ENCODE results near the gene AGAP1.

AGAP1 gene

GRCh38 chr2:235752846-235753245 is 259.0 kb downstream of the AGAP1 start:
- Histone ChIP-seq H3K4me3 (ENCODE audit: low read length) (no peak overlapping the region), H3K4me1 (ENCODE audit: control insufficient read depth, low read length) (no peaks in the 10 kb centered on the region), H3K9me3 (ENCODE audit: control insufficient read depth, insufficient read depth, low read length) (no peaks in the 10 kb centered on the region), H3K9me2 (replicated peaks; ENCODE audit: control insufficient read depth, low read length) (no peaks in the 10 kb centered on the region), H3K4me2 (ENCODE audit: low read length) (no peak overlapping the region), H3K27me3 (ENCODE audit: control insufficient read depth, low read length) (no peaks in the 10 kb centered on the region; the same call in 1 of the 2 replicates), H3K79me2 (ENCODE audit: control insufficient read depth, low read length) (no peaks in the 10 kb centered on the region), H3K27ac (ENCODE audit: low read depth, low read length) (no peak overlapping the region), H4K20me1 (ENCODE audit: control insufficient read depth, insufficient read depth, low read depth, low read length) (no peaks in the 10 kb centered on the region), H3K36me3 (ENCODE audit: control insufficient read depth, low read length) (no peaks in the 10 kb centered on the region), H3F3A (ENCODE audit: control insufficient read depth, insufficient read depth) (no peaks in the 10 kb centered on the region)
- TF ChIP-seq, protein P1, sequence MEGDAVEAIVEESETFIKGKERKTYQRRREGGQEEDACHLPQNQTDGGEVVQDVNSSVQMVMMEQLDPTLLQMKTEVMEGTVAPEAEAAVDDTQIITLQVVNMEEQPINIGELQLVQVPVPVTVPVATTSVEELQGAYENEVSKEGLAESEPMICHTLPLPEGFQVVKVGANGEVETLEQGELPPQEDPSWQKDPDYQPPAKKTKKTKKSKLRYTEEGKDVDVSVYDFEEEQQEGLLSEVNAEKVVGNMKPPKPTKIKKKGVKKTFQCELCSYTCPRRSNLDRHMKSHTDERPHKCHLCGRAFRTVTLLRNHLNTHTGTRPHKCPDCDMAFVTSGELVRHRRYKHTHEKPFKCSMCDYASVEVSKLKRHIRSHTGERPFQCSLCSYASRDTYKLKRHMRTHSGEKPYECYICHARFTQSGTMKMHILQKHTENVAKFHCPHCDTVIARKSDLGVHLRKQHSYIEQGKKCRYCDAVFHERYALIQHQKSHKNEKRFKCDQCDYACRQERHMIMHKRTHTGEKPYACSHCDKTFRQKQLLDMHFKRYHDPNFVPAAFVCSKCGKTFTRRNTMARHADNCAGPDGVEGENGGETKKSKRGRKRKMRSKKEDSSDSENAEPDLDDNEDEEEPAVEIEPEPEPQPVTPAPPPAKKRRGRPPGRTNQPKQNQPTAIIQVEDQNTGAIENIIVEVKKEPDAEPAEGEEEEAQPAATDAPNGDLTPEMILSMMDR (IDR thresholded peaks at IDR 0.05; ENCODE audit: low read depth, low read length, poor library complexity, severe bottlenecking), result no peak
- TF ChIP-seq EZH2phosphoT487 (IDR thresholded peaks at IDR 0.05; ENCODE audit: borderline replicate concordance, low read length), result no peak

- Histone ChIP-seq H3K27me3 (ENCODE audit: control insufficient read depth, low read length) (no peaks in the 10 kb centered on the region; the same call in 1 of the 2 replicates), H3K4me2 (ENCODE audit: low read length) (no peak overlapping the region), H3K27ac (ENCODE audit: low read depth, low read length) (no peak overlapping the region), H3K4me3 (ENCODE audit: low read length) (no peak overlapping the region), H3K4me1 (ENCODE audit: control insufficient read depth, low read length) (no peaks in the 10 kb centered on the region), H3K9me2 (replicated peaks; ENCODE audit: control insufficient read depth, low read length) (no peaks in the 10 kb centered on the region), H4K20me1 (ENCODE audit: control insufficient read depth, insufficient read depth, low read depth, low read length) (no peaks in the 10 kb centered on the region), H3K9me3 (ENCODE audit: control insufficient read depth, insufficient read depth, low read length) (no peaks in the 10 kb centered on the region), H3K36me3 (ENCODE audit: control insufficient read depth, low read length) (no peaks in the 10 kb centered on the region), H3F3A (ENCODE audit: control insufficient read depth, insufficient read depth) (no peaks in the 10 kb centered on the region), H3K79me2 (ENCODE audit: control insufficient read depth, low read length) (no peaks in the 10 kb centered on the region)
- no peak for TF ChIP-seq EZH2phosphoT487 (IDR thresholded peaks at IDR 0.05; ENCODE audit: borderline replicate concordance, low read length)
- TF ChIP-seq, protein P1 (IDR thresholded peaks at IDR 0.05; ENCODE audit: low read depth, low read length, poor library complexity, severe bottlenecking), result no peak
These were observed 260.7 kb downstream of the AGAP1 start for GRCh38 chr2:235754357-235755207.

GRCh38 chr2:235756491-235756890 is 262.6 kb downstream of the AGAP1 start:
- Histone ChIP-seq H3K4me3 (ENCODE audit: low read length) (no peak overlapping the region), H3K9me3 (ENCODE audit: control insufficient read depth, insufficient read depth, low read length) (no peaks in the 10 kb centered on the region), H3K36me3 (ENCODE audit: control insufficient read depth, low read length) (no peaks in the 10 kb centered on the region), H4K20me1 (ENCODE audit: control insufficient read depth, insufficient read depth, low read depth, low read length) (no peaks in the 10 kb centered on the region), H3F3A (ENCODE audit: control insufficient read depth, insufficient read depth) (no peaks in the 10 kb centered on the region), H3K79me2 (ENCODE audit: control insufficient read depth, low read length) (no peaks in the 10 kb centered on the region), H3K9me2 (replicated peaks; ENCODE audit: control insufficient read depth, low read length) (no peaks in the 10 kb centered on the region), H3K27ac (ENCODE audit: low read depth, low read length) (no peak overlapping the region), H3K4me1 (ENCODE audit: control insufficient read depth, low read length) (no peaks in the 10 kb centered on the region), H3K27me3 (ENCODE audit: control insufficient read depth, low read length) (no peaks in the 10 kb centered on the region), H3K4me2 (ENCODE audit: low read length) (no peak overlapping the region)
- no peak for TF ChIP-seq EZH2phosphoT487 (IDR thresholded peaks at IDR 0.05; ENCODE audit: borderline replicate concordance, low read length)
- TF ChIP-seq, protein P1 (IDR thresholded peaks at IDR 0.05; ENCODE audit: low read depth, low read length, poor library complexity, severe bottlenecking), result no peak

All from DOHH2 (cell line).